Loucy (cell line): ENCODE data around the gene LDLRAD4.

ENCODE experiments used
- EZH2phosphoT487 ChIP-seq: fragments of 200-600 bp; IDR thresholded peaks from 2 replicates; pipeline ENCODE4 v1.6.1; 2018; ENCODE audit warnings: antibody characterized with exemption, mild to moderate bottlenecking, moderate library complexity, borderline replicate concordance
- TF ChIP-seq, protein P1 (sequence below): fragments of 200-600 bp; sonication (generic); conservative IDR thresholded peaks from 2 replicates; pipeline ENCODE4 v1.5.1; 2014; ENCODE audit warnings: mild to moderate bottlenecking, antibody characterized with exemption, low read length

DNA sequence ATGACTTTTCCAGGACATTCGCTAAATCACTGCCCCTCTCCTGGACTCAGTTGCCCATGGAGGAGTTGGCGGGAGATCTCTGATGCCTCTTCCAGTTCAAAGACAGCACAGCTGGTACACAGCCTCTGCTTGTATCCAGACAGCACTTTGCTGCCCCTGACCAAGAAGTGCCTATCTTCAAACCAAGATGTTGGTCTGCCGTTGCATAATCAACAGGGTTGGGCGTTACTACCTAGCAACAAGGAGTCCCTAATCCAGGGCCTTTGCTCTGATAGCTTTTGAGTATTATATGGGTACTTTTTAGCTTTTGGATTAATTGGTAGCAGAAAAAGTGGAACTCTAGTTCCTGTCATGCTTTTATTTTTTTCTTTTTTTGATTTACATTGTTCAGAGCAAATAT lies 341.2 kb downstream of the LDLRAD4 start:
- TF ChIP-seq, protein P1, sequence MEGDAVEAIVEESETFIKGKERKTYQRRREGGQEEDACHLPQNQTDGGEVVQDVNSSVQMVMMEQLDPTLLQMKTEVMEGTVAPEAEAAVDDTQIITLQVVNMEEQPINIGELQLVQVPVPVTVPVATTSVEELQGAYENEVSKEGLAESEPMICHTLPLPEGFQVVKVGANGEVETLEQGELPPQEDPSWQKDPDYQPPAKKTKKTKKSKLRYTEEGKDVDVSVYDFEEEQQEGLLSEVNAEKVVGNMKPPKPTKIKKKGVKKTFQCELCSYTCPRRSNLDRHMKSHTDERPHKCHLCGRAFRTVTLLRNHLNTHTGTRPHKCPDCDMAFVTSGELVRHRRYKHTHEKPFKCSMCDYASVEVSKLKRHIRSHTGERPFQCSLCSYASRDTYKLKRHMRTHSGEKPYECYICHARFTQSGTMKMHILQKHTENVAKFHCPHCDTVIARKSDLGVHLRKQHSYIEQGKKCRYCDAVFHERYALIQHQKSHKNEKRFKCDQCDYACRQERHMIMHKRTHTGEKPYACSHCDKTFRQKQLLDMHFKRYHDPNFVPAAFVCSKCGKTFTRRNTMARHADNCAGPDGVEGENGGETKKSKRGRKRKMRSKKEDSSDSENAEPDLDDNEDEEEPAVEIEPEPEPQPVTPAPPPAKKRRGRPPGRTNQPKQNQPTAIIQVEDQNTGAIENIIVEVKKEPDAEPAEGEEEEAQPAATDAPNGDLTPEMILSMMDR: no peak
- TF ChIP-seq EZH2phosphoT487: no peak
